ENCODE measurements around the gene ATP1B1.

ATP1B1 gene

DNA sequence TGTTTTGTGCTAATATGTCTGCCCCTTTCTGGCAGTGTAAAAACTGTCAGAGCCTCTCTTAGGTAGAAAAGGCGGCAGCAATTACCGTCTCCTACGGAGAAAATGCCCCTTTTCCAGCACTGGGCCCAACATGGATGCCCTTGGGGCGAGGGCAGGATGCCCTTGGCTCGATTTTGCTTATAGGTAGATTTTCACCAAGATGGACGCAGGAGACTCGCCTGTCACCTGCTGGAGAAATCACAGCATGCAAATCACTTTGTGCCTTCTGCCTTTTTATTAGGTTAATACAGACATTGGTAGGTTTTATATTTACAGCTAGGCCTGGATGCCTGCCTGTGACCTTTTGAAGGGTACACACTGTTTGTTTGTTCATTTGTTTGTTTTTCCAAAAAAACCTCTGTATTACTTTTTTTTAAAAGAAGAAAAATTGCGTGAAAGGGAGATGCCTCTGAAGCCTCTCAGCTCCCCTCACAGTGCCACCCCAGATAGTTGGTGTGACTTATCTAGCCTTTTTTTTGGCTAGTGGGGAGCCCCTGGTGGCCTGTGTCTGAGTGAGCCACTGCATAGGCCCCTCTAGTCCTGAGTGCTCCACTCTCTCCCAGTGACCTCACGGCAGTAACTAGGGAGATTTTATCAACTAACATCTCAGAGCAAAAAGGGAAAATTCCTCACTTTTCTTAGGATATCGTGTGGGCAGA, 2.5 kb downstream of the ATP1B1 start:
- Histone ChIP-seq H3K36me3 (ENCODE audit: insufficient read depth, low read length) (peaks cover 28% of the 10 kb centered on the region), H3K27ac (ENCODE audit: low read depth, low read length) (peak overlapping the region; percentile 84), H3K9me3 (ENCODE audit: low read length) (no peaks in the 10 kb centered on the region), H3K4me1 (ENCODE audit: insufficient read depth, low read length) (peaks cover 53% of the 10 kb centered on the region), H3K9ac (ENCODE audit: low read length) (peak overlapping the region; percentile 96), H3K27me3 (ENCODE audit: control insufficient read depth in 1 of 2, insufficient read depth in 2 of 2, low read length in 2 of 2) (no peaks in the 10 kb centered on the region), H3K4me3 (ENCODE audit: low read depth in 1 of 2, low read length in 2 of 2) (peak overlapping the region; percentile 51 to 82)

DNA sequence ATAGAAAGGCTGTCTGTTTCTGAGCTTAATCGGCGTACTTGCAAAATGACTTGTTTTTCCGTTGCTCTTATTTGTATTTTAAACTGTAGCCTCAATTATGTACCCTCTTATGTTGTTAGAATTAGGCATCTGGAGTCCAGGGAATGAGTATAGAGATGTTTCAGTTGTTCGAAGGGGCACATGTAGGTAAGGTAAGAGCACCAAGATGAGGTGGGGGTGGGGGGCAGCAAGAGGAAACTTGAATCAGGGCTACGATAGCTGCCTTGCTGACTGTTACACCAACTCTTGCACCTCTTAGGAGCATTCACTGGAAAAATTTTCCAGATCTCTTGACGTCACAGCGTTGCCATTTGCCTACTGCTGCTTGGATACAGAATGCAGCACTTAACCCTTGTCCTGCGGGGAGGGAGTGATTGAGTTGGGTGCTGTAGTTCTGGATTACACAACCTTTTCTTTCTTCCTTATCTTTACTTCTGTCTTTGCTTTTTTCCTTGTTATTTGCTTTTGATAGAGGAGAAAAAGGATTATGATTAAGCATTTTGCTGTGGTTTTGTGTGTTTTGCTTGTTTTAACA, 3.2 kb downstream of the ATP1B1 start:
- Histone ChIP-seq H3K9me3 (ENCODE audit: low read length) (no peaks in the 10 kb centered on the region), H3K9ac (ENCODE audit: low read length) (peak overlapping the region; percentile 96), H3K36me3 (ENCODE audit: insufficient read depth, low read length) (peaks cover 34% of the 10 kb centered on the region), H3K4me1 (ENCODE audit: insufficient read depth, low read length) (peaks cover 58% of the 10 kb centered on the region), H3K4me3 (ENCODE audit: low read depth in 1 of 2, low read length in 2 of 2) (peak overlapping the region; percentile 51 to 82), H3K27ac (ENCODE audit: low read depth, low read length) (peak overlapping the region; percentile 84), H3K27me3 (ENCODE audit: control insufficient read depth in 1 of 2, insufficient read depth in 2 of 2, low read length in 2 of 2) (no peaks in the 10 kb centered on the region)

DNA sequence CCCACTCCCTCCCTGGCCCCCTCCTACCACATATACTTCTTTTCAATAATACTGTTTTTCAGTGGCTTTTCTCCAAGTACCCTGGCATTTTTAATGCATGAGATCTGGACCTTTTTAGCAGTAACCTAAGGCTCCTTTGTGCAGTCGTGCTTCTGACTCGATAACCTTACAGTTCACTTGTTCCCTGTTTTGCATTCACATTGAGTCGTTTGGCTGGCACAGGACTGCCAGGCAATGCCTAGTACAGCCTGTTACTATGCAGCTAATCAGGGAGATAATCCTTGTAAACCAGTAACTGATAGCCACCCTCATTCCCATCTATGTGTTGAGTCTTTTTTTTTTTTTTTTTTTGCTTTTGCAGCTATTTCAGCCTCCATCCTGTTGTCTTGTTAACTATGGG, 3.7 kb downstream of the ATP1B1 start:
- Histone ChIP-seq H3K9ac (ENCODE audit: low read length) (peak overlapping the region; percentile 96), H3K36me3 (ENCODE audit: insufficient read depth, low read length) (peaks cover 34% of the 10 kb centered on the region), H3K27ac (ENCODE audit: low read depth, low read length) (peak overlapping the region; percentile 84), H3K27me3 (ENCODE audit: control insufficient read depth in 1 of 2, insufficient read depth in 2 of 2, low read length in 2 of 2) (no peaks in the 10 kb centered on the region), H3K4me3 (ENCODE audit: low read depth in 1 of 2, low read length in 2 of 2) (peak overlapping the region; percentile 51 to 82), H3K4me1 (ENCODE audit: insufficient read depth, low read length) (peaks cover 57% of the 10 kb centered on the region), H3K9me3 (ENCODE audit: low read length) (no peaks in the 10 kb centered on the region)

DNA sequence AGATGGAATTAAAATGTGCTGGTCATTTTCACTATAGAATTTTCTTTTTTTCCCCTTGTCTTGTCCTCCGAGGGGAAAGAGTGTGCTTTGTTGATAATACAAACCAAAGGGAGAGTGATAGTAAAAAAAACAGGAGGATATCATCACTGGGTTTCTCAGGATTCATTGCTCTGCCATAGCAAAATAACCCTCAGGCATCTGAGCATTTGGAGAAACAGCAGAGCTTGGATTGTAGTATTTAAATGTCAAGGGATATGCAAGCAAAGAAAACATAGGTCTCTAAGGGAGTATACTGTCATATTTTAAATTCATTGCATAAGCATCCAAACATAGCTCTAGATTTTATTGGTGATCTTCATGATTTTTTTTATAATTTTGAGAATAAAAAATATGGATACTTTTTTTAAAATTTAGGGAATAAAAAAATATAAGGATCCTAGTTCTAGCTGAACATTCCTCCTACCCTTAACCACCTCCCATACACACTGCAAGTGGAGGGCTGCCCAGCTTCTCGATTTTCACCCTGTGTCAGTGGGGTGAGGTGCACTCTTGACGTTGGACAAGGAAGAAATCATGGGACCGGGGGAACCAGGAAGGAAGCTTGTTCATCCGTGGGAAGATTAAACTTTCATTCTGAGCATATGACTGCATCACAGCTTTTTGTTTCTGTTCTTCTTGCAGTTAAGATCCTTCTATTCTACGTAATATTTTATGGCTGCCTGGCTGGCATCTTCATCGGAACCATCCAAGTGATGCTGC, 4.4 kb downstream of the ATP1B1 start:
- Histone ChIP-seq H3K9me3 (ENCODE audit: low read length) (no peaks in the 10 kb centered on the region), H3K4me1 (ENCODE audit: insufficient read depth, low read length) (peaks cover 61% of the 10 kb centered on the region), H3K4me3 (ENCODE audit: low read depth in 1 of 2, low read length in 2 of 2) (peak overlapping the region in 1 of 2 donors; percentile 82), H3K27me3 (ENCODE audit: control insufficient read depth in 1 of 2, insufficient read depth in 2 of 2, low read length in 2 of 2) (no peaks in the 10 kb centered on the region), H3K36me3 (ENCODE audit: insufficient read depth, low read length) (peaks cover 34% of the 10 kb centered on the region), H3K27ac (ENCODE audit: low read depth, low read length) (peak overlapping the region; percentile 84), H3K9ac (ENCODE audit: low read length) (peak overlapping the region; percentile 96)

DNA sequence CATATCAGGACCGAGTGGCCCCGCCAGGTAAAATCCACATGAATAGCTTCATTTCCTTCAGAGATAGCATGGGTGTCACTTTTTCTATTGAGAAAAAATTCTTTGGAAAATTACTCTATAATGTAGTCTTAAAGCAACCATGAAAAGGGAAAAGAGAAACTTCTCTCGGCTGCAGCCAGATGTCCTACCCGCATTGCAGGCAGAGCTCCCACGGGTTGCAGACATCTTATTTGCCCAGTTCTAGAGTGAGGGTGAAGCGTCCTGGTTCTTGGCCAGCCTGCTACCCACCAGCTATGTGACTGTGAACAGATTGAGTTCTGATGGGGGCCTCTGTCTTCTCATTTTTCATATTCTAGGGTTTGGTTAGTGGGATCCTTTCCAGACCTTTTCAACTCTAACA, 5.0 kb downstream of the ATP1B1 start:
- Histone ChIP-seq H3K9me3 (ENCODE audit: low read length) (no peaks in the 10 kb centered on the region), H3K4me3 (ENCODE audit: low read depth in 1 of 2, low read length in 2 of 2) (no peak overlapping the region), H3K27me3 (ENCODE audit: control insufficient read depth in 1 of 2, insufficient read depth in 2 of 2, low read length in 2 of 2) (no peaks in the 10 kb centered on the region), H3K36me3 (ENCODE audit: insufficient read depth, low read length) (peaks cover 34% of the 10 kb centered on the region), H3K27ac (ENCODE audit: low read depth, low read length) (peak overlapping the region; percentile 84), H3K9ac (ENCODE audit: low read length) (peak overlapping the region; percentile 17), H3K4me1 (ENCODE audit: insufficient read depth, low read length) (peaks cover 65% of the 10 kb centered on the region)

DNA sequence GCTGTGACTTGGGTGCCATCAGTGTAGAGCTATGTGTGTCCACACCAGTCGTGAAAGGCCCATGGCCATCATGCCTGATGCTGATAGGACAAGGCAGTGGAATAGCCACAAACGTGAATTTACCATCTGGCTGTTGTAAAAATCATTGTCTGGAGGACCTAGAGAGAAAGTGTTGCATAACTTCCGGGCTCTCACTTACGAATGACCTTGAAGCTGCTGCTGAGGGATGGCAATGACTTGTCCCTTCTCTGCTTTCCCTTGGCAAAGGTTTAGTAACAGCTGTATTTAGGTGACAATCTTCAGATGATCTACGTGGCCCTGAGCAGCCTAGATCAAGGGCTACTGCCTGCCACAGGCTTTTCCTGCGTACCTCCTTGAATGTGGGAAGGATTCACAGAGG, 5.8 kb downstream of the ATP1B1 start:
- peak overlapping the region; percentile 49 for H3K27ac ChIP-seq (ENCODE audit: low read depth, low read length)
- no peak overlapping the region for H3K9ac ChIP-seq (ENCODE audit: low read length)

DNA sequence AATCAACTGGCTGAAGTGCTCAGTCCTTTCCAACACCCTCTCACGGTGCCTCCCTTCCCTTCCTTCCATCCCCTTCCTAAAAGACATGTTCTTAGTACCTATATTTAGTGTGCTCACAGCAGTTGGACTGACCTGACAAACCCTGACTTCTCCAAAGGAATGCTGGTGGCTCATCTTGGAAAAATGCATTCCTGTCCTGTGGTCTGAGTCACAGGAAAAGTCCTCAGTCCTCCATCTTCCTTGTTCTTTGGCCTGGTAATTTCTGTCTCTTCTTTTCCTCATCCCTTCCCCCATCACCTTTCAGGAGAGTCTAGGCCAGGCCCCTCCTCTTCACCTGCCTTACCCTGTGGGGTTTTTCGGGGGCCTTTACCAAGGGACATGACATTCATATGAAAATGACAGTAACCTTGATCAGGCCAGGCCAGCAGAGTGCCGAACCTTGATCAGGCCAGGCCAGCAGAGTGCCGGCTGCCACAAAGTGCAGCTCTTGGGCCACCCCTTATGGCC, 7.2 kb downstream of the ATP1B1 start:
- H3K36me3 ChIP-seq (ENCODE audit: insufficient read depth, low read length), result peaks cover 46% of the 10 kb centered on the region
- H3K4me1 ChIP-seq (ENCODE audit: insufficient read depth, low read length), result peaks cover 86% of the 10 kb centered on the region
- H3K9me3 ChIP-seq (ENCODE audit: low read length), result no peaks in the 10 kb centered on the region
- no peak overlapping the region for H3K4me3 ChIP-seq (ENCODE audit: low read depth in 1 of 2, low read length in 2 of 2)
- peak overlapping the region; percentile 59 for H3K27ac ChIP-seq (ENCODE audit: low read depth, low read length)
- H3K27me3 ChIP-seq (ENCODE audit: control insufficient read depth in 1 of 2, insufficient read depth in 2 of 2, low read length in 2 of 2), result no peaks in the 10 kb centered on the region
- H3K9ac ChIP-seq (ENCODE audit: low read length), result no peak overlapping the region

More for the DNA sequence above, 5.8 kb downstream of the ATP1B1 start:
- Histone ChIP-seq H3K27me3 (ENCODE audit: control insufficient read depth in 1 of 2, insufficient read depth in 2 of 2, low read length in 2 of 2) (no peaks in the 10 kb centered on the region), H3K4me3 (ENCODE audit: low read depth in 1 of 2, low read length in 2 of 2) (no peak overlapping the region), H3K9me3 (ENCODE audit: low read length) (no peaks in the 10 kb centered on the region), H3K4me1 (ENCODE audit: insufficient read depth, low read length) (peaks cover 73% of the 10 kb centered on the region), H3K36me3 (ENCODE audit: insufficient read depth, low read length) (peaks cover 40% of the 10 kb centered on the region)

DNA sequence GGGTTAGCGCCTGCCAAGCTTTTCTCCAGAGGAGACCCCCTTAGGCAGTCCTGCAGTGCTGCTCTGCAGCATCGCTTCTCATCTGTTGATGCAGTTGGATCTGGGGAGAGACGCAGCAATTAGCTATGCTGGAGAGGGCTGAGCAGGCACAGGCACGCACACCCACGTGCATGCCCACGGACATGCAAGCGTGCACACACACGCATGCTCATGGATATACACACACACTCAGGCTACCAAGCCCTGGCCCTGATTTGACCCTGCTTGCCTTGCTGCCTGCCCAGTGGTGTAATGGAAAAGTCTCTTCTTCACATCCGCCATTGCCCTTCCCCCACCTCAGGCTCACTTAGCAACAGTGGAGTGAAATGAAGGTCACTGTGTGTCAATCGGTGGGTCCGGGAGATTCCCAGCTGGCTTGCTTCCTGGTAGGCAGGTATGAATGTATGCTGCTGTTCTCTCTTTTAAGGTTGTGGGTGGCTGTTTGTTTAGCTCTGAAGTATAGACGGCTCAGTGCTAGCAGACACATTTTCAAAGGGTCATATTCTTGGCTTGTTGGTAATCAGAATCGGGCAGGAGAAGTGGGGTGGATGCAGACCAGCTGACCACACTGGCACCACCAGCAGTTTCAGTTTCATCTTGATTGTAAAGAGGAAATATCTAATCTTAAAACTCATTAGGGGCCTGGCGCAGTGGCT, 9.5 kb downstream of the ATP1B1 start:
- Histone ChIP-seq H3K9me3 (ENCODE audit: low read length) (no peaks in the 10 kb centered on the region), H3K36me3 (ENCODE audit: insufficient read depth, low read length) (peaks cover 46% of the 10 kb centered on the region), H3K9ac (ENCODE audit: low read length) (no peak overlapping the region), H3K4me3 (ENCODE audit: low read depth in 1 of 2, low read length in 2 of 2) (peak overlapping the region in 1 of 2 donors; percentile 44), H3K27me3 (ENCODE audit: control insufficient read depth in 1 of 2, insufficient read depth in 2 of 2, low read length in 2 of 2) (no peaks in the 10 kb centered on the region), H3K27ac (ENCODE audit: low read depth, low read length) (peak overlapping the region; percentile 59), H3K4me1 (ENCODE audit: insufficient read depth, low read length) (peaks cover 83% of the 10 kb centered on the region)

DNA sequence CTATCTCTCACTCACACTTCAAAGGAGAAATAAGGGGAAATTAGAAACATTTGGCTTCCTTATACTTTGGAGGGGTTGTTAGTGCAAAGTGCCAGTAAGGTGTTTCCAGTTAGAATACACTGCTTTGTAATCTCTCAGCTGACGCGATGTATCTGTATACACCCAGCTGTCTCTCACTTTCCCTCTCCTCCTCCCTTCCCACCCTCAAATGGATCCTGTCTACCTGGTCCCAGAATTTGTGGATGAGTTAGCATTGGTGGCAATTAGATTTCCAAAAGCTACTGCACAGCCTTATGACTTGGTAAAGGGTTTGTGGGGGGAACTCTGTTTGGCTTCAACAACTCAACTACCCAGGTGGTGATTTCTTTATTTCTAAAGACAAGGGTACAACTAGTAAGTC, 10.5 kb downstream of the ATP1B1 start:
- H3K9ac ChIP-seq (ENCODE audit: low read length), result no peak overlapping the region
- peaks cover 75% of the 10 kb centered on the region for H3K4me1 ChIP-seq (ENCODE audit: insufficient read depth, low read length)
- H3K9me3 ChIP-seq (ENCODE audit: low read length), result no peaks in the 10 kb centered on the region
- H3K4me3 ChIP-seq (ENCODE audit: low read depth in 1 of 2, low read length in 2 of 2), result no peak overlapping the region
- H3K36me3 ChIP-seq (ENCODE audit: insufficient read depth, low read length), result peaks cover 37% of the 10 kb centered on the region
- H3K27ac ChIP-seq (ENCODE audit: low read depth, low read length), result no peak overlapping the region
- H3K27me3 ChIP-seq (ENCODE audit: control insufficient read depth in 1 of 2, insufficient read depth in 2 of 2, low read length in 2 of 2), result no peaks in the 10 kb centered on the region

DNA sequence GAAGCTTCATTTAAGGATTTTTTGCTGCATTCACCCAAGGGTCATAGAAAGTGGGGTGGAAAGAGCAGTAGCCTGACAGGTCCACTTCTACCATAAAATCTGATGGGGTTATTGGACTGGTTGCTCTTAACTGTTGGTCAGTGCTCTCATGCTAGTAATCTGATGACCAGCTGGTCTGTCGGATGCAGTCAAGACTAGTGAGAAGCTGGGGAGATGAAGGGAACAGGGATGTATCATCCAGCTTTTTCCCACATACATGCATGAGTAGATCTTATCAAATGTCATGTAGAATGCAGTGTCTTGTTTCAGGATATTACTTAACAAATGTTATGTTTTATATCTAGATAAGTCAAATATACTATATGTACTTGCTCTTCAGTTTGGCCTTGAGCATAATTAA, 11.1 kb downstream of the ATP1B1 start:
- Histone ChIP-seq H3K27me3 (ENCODE audit: control insufficient read depth in 1 of 2, insufficient read depth in 2 of 2, low read length in 2 of 2) (no peaks in the 10 kb centered on the region), H3K36me3 (ENCODE audit: insufficient read depth, low read length) (peaks cover 31% of the 10 kb centered on the region), H3K27ac (ENCODE audit: low read depth, low read length) (no peak overlapping the region), H3K4me1 (ENCODE audit: insufficient read depth, low read length) (peaks cover 70% of the 10 kb centered on the region), H3K9me3 (ENCODE audit: low read length) (no peaks in the 10 kb centered on the region), H3K4me3 (ENCODE audit: low read depth in 1 of 2, low read length in 2 of 2) (no peak overlapping the region), H3K9ac (ENCODE audit: low read length) (no peak overlapping the region)

DNA sequence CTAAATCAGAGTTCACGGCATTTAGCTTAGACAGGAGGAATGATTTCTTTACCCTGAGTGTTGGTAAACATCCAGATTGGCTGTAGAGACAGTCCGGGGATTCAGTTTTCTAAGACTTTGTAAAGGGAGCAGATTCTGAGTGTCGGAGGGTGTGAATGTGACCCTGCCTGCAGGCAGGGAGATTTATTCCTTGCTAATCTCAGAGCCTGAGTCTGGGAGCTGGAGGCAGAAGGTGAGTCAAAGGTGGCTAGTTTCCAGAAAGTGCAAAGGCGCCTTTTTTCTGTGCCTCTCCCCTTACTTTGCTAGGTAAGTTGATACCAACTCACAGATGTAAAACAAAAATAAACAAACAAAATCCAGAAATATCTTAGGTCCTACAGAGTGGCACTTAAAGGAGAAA, 11.7 kb downstream of the ATP1B1 start:
- no peak overlapping the region for H3K27ac ChIP-seq (ENCODE audit: low read depth, low read length)
- no peak overlapping the region for H3K4me3 ChIP-seq (ENCODE audit: low read depth in 1 of 2, low read length in 2 of 2)
- H3K27me3 ChIP-seq (ENCODE audit: control insufficient read depth in 1 of 2, insufficient read depth in 2 of 2, low read length in 2 of 2), result no peaks in the 10 kb centered on the region
- H3K9me3 ChIP-seq (ENCODE audit: low read length), result no peaks in the 10 kb centered on the region
- H3K36me3 ChIP-seq (ENCODE audit: insufficient read depth, low read length), result peaks cover 26% of the 10 kb centered on the region
- H3K9ac ChIP-seq (ENCODE audit: low read length), result no peak overlapping the region
- peaks cover 67% of the 10 kb centered on the region for H3K4me1 ChIP-seq (ENCODE audit: insufficient read depth, low read length)

All from muscle layer of colon (tissue), 2 donors.